Measurements from ENCODE around the gene NUTM2E.
"Not testable (repeated sequence)": the region's sequence is repeated elsewhere in the genome, so short reads cannot be mapped to it uniquely, and the experiment has no call there.

The NUTM2E gene

DNA sequence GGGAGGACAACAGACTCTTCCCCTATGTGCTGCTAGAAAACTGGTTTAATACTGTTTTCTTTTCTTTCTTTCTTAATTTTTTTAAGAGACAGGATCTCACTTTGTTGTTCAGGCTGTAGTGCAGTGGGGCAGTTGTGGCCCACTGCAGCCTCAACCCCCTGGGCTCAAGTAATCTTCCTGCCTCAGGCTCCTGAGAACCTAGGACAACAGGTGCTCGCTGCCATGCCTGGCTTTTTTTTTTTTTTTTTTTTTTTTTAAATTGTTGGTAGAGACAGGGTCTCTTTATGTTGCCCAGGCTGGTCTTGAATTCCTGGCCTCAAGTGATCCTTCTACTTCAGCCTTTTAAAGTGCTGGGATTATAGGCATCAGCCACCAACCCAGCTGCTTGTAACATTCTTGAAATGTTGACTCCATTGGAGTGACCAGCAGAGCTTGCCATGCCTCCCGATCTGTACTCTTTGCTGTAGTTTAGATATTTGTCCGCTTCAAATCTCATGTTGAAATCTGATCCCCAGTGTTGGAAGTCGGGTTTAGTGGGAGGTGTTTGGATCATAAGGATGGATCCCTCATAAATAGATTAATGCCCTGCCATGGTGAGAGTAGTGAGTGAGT lies 34.5 kb upstream of the NUTM2E start:
- CTCF ChIA-PET; H3K27ac ChIP-seq (ENCODE audit: insufficient read depth in 1 of 2, low read depth in 1 of 2, low read length in 2 of 2, poor library complexity in 1 of 2, severe bottlenecking in 2 of 2); POLR2A ChIA-PET; H3K4me3 ChIP-seq (ENCODE audit: control insufficient read depth in 1 of 7, extremely low read depth in 1 of 7, insufficient read depth in 4 of 7, low read depth in 2 of 7, low read length in 6 of 7); H3K9me3 ChIP-seq (ENCODE audit: control extremely low read depth in 1 of 5, control insufficient read depth in 4 of 5, insufficient read depth in 2 of 5, low read depth in 1 of 5, low read length in 4 of 5); H3K36me3 ChIP-seq (ENCODE audit: control insufficient read depth in 4 of 4, insufficient read depth in 4 of 4, low read length in 3 of 4); H3K27me3 ChIP-seq (replicated peaks in 2 of 5; ENCODE audit: control insufficient read depth in 4 of 5, insufficient read depth in 5 of 5, low read length in 4 of 5); H3K4me1 ChIP-seq (ENCODE audit: control extremely low read depth in 1 of 4, control insufficient read depth in 4 of 4, insufficient read depth in 4 of 4, low read length in 3 of 4); DNase-seq: not testable (repeated sequence)
- WGBS (ENCODE audit: insufficient coverage) = no CpG with 5 or more reads among the region's 4 CpGs

DNA sequence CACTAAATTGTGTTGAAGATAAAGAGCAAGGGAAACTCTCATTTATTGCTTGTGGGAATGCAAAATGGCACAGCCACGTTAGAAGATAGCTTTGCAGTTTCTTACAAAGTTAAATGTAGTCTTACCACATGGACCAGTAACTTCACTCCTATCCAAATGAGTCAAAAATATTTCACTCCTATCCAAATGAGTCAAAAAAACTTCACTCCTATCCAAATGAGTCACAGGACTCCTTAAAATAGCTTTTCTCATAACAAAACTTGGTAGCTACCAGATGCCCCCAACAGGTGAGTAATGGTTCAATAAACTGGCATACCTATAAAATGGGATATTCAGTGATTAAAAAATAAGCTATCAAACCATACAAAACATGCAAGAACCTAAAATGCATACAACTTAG lies 27.2 kb upstream of the NUTM2E start:
- H3K4me1 ChIP-seq (ENCODE audit: control extremely low read depth in 1 of 4, control insufficient read depth in 4 of 4, insufficient read depth in 4 of 4, low read length in 3 of 4); DNase-seq; CTCF ChIA-PET; H3K27me3 ChIP-seq (replicated peaks in 2 of 5; ENCODE audit: control insufficient read depth in 4 of 5, insufficient read depth in 5 of 5, low read length in 4 of 5); H3K4me3 ChIP-seq (ENCODE audit: control insufficient read depth in 1 of 7, extremely low read depth in 1 of 7, insufficient read depth in 4 of 7, low read depth in 2 of 7, low read length in 6 of 7); H3K27ac ChIP-seq (ENCODE audit: insufficient read depth in 1 of 2, low read depth in 1 of 2, low read length in 2 of 2, poor library complexity in 1 of 2, severe bottlenecking in 2 of 2); H3K36me3 ChIP-seq (ENCODE audit: control insufficient read depth in 4 of 4, insufficient read depth in 4 of 4, low read length in 3 of 4); POLR2A ChIA-PET; H3K9me3 ChIP-seq (ENCODE audit: control extremely low read depth in 1 of 5, control insufficient read depth in 4 of 5, insufficient read depth in 2 of 5, low read depth in 1 of 5, low read length in 4 of 5): not testable (repeated sequence)
- WGBS (ENCODE audit: insufficient coverage) = no CpG with 5 or more reads among the region's 1 CpG

DNA sequence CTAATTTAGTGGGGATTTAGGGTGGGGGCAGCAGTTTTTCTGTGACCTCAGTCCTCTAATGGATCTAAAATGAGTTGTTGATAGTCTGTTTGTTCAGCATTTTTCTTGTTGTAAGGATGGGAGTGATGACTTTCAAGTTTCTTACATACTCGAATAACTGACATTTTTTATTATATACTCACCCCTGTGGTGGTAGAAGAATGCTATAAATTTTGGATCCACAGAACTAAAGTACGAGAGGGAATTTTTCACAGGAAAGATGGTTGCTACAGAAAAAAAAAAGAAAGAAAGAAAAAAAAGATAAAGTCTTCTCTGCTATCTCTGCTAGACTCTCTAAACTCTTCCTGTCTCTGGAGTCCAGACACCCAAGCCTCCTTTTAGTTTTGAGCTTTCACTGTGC lies 20.7 kb upstream of the NUTM2E start:
- H3K4me1 ChIP-seq (ENCODE audit: control extremely low read depth in 1 of 4, control insufficient read depth in 4 of 4, insufficient read depth in 4 of 4, low read length in 3 of 4); H3K27me3 ChIP-seq (replicated peaks in 2 of 5; ENCODE audit: control insufficient read depth in 4 of 5, insufficient read depth in 5 of 5, low read length in 4 of 5); POLR2A ChIA-PET; H3K27ac ChIP-seq (ENCODE audit: insufficient read depth in 1 of 2, low read depth in 1 of 2, low read length in 2 of 2, poor library complexity in 1 of 2, severe bottlenecking in 2 of 2); H3K4me3 ChIP-seq (ENCODE audit: control insufficient read depth in 1 of 7, extremely low read depth in 1 of 7, insufficient read depth in 4 of 7, low read depth in 2 of 7, low read length in 6 of 7); H3K9me3 ChIP-seq (ENCODE audit: control extremely low read depth in 1 of 5, control insufficient read depth in 4 of 5, insufficient read depth in 2 of 5, low read depth in 1 of 5, low read length in 4 of 5); CTCF ChIA-PET; H3K36me3 ChIP-seq (ENCODE audit: control insufficient read depth in 4 of 4, insufficient read depth in 4 of 4, low read length in 3 of 4); DNase-seq: not testable (repeated sequence)
- 100% methylated on average over 1 of the region's 2 CpGs for WGBS (ENCODE audit: insufficient coverage)

DNA sequence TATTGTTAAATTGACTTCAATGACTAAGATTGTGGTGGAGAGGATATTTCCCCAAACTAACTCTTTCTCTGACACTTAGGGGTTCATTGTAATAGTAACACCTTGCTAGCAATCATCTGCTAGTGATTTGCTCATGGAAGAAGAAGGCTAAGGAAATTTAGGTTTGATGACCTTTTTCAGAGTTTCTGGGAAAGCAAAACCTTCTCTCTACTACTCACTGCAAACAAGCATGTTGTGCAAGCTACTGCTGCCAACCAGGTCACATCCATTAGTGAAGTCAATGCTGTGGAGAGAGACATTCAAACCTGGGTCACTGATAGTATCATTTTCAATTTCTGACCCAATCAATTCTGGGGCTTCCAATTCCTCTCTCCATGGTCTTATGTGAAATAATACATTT lies 14.6 kb upstream of the NUTM2E start:
- DNase-seq; CTCF ChIA-PET; H3K4me1 ChIP-seq (ENCODE audit: control extremely low read depth in 1 of 4, control insufficient read depth in 4 of 4, insufficient read depth in 4 of 4, low read length in 3 of 4); H3K27me3 ChIP-seq (replicated peaks in 2 of 5; ENCODE audit: control insufficient read depth in 4 of 5, insufficient read depth in 5 of 5, low read length in 4 of 5); H3K4me3 ChIP-seq (ENCODE audit: control insufficient read depth in 1 of 7, extremely low read depth in 1 of 7, insufficient read depth in 4 of 7, low read depth in 2 of 7, low read length in 6 of 7); H3K27ac ChIP-seq (ENCODE audit: insufficient read depth in 1 of 2, low read depth in 1 of 2, low read length in 2 of 2, poor library complexity in 1 of 2, severe bottlenecking in 2 of 2); H3K9me3 ChIP-seq (ENCODE audit: control extremely low read depth in 1 of 5, control insufficient read depth in 4 of 5, insufficient read depth in 2 of 5, low read depth in 1 of 5, low read length in 4 of 5); POLR2A ChIA-PET; H3K36me3 ChIP-seq (ENCODE audit: control insufficient read depth in 4 of 4, insufficient read depth in 4 of 4, low read length in 3 of 4): not testable (repeated sequence)

DNA sequence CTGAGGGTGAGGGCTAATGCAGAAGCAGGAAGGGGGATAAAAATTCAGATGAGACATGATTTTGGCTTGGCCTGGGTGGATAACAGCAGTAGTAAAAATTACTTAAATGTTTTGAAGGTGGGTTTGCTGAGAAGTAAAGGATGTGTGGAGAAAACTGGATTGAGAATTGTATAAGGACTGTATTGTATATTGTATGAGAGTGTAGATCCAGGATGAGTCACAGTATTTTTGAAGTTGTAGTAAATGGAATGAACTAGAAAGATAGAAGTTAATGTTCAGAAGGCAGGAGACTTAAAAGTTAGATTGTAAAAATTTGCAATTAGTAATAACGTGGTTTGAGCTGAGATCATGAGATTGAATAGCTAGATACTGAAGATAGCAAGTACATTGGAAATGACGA lies 10.2 kb upstream of the NUTM2E start:
- POLR2A ChIA-PET, CTCF ChIA-PET: not testable (repeated sequence)
- no CpG with 5 or more reads among the region's 2 CpGs for WGBS (ENCODE audit: insufficient coverage)

DNA sequence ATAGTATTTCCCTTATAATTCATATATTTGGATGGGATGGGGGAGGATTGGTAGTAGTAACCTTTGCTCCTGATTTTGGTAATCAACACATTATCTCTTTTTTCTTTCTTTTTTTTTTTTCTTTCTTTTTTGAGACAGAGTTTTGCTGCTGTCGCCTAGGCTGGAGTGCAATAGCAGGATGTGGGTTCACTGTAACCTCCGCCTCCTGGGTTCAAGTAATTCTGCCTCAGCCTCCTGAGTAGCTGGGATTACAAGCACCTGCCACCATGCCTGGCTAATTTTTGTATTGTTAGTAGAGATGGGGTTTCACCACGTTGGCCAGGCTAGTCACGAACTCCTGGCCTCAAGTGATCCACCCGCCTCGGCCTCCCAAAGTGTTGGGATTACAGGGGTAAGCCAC lies 3.2 kb upstream of the NUTM2E start:
- H3K27ac ChIP-seq (ENCODE audit: insufficient read depth in 1 of 2, low read depth in 1 of 2, low read length in 2 of 2, poor library complexity in 1 of 2, severe bottlenecking in 2 of 2); POLR2A ChIA-PET; CTCF ChIA-PET; H3K27me3 ChIP-seq (replicated peaks in 2 of 5; ENCODE audit: control insufficient read depth in 4 of 5, insufficient read depth in 5 of 5, low read length in 4 of 5); H3K36me3 ChIP-seq (ENCODE audit: control insufficient read depth in 4 of 4, insufficient read depth in 4 of 4, low read length in 3 of 4); H3K4me1 ChIP-seq (ENCODE audit: control extremely low read depth in 1 of 4, control insufficient read depth in 4 of 4, insufficient read depth in 4 of 4, low read length in 3 of 4); H3K4me3 ChIP-seq (ENCODE audit: control insufficient read depth in 1 of 7, extremely low read depth in 1 of 7, insufficient read depth in 4 of 7, low read depth in 2 of 7, low read length in 6 of 7); DNase-seq; H3K9me3 ChIP-seq (ENCODE audit: control extremely low read depth in 1 of 5, control insufficient read depth in 4 of 5, insufficient read depth in 2 of 5, low read depth in 1 of 5, low read length in 4 of 5): not testable (repeated sequence)
- 80% methylated on average over 1 of the region's 6 CpGs for WGBS (ENCODE audit: insufficient coverage)

More for the DNA sequence above, 10.2 kb upstream of the NUTM2E start:
- DNase-seq; H3K4me3 ChIP-seq (ENCODE audit: control insufficient read depth in 1 of 7, extremely low read depth in 1 of 7, insufficient read depth in 4 of 7, low read depth in 2 of 7, low read length in 6 of 7); H3K27ac ChIP-seq (ENCODE audit: insufficient read depth in 1 of 2, low read depth in 1 of 2, low read length in 2 of 2, poor library complexity in 1 of 2, severe bottlenecking in 2 of 2); H3K27me3 ChIP-seq (replicated peaks in 2 of 5; ENCODE audit: control insufficient read depth in 4 of 5, insufficient read depth in 5 of 5, low read length in 4 of 5); H3K9me3 ChIP-seq (ENCODE audit: control extremely low read depth in 1 of 5, control insufficient read depth in 4 of 5, insufficient read depth in 2 of 5, low read depth in 1 of 5, low read length in 4 of 5); H3K36me3 ChIP-seq (ENCODE audit: control insufficient read depth in 4 of 4, insufficient read depth in 4 of 4, low read length in 3 of 4); H3K4me1 ChIP-seq (ENCODE audit: control extremely low read depth in 1 of 4, control insufficient read depth in 4 of 4, insufficient read depth in 4 of 4, low read length in 3 of 4): not testable (repeated sequence)

DNA sequence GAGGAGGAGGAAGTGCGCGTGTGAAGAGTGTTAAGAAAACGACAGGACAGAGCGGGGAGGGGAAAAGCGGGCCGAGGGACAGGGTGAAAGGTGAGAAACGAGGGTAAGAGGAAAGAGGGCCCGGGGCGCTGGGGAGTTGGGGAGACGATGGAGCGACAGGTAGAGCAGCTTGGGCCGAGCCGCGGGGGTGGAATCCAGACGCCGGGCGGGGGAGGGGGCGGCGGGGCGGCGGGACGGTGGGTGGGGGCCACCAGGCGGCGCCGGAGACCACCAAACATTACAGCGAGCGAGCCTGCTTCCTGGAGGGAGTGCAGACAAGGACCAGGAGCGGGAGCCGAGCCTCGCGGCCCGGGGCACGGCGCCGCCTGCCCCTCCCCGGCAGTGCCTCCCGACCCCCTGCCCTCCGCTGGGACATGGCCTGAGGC lies 940 bp upstream of the NUTM2E start:
- DNase-seq = peak in 2 of 3 donors; percentile 13 to 27
- H3K36me3 ChIP-seq (ENCODE audit: control insufficient read depth in 4 of 4, insufficient read depth in 4 of 4, low read length in 3 of 4); POLR2A ChIA-PET; H3K9me3 ChIP-seq (ENCODE audit: control extremely low read depth in 1 of 5, control insufficient read depth in 4 of 5, insufficient read depth in 2 of 5, low read depth in 1 of 5, low read length in 4 of 5); H3K27me3 ChIP-seq (replicated peaks in 2 of 5; ENCODE audit: control insufficient read depth in 4 of 5, insufficient read depth in 5 of 5, low read length in 4 of 5); CTCF ChIA-PET: not testable (repeated sequence)
- Histone ChIP-seq H3K27ac (ENCODE audit: insufficient read depth in 1 of 2, low read depth in 1 of 2, low read length in 2 of 2, poor library complexity in 1 of 2, severe bottlenecking in 2 of 2) (peak overlapping the region in 1 of 2 experiments; percentile 54), H3K4me1 (ENCODE audit: control extremely low read depth in 1 of 4, control insufficient read depth in 4 of 4, insufficient read depth in 4 of 4, low read length in 3 of 4) (peaks cover 0 to 11% (median 2%) of the 10 kb centered on the region in 4 experiments), H3K4me3 (ENCODE audit: control insufficient read depth in 1 of 7, extremely low read depth in 1 of 7, insufficient read depth in 4 of 7, low read depth in 2 of 7, low read length in 6 of 7) (peak overlapping the region in 5 of 7 experiments; percentile 23 to 77 (median 49))
- WGBS (ENCODE audit: insufficient coverage) = no CpG with 5 or more reads among the region's 38 CpGs

All from common myeloid progenitor, CD34-positive (primary cell).